Neural crest cell (in vitro differentiated cells): ENCODE data around the gene RPH3AL. TPM values are rescaled to one million over a fixed set of nuclear protein-coding genes. Genes with fewer than 3 reads are reported as not detected.
"Not testable (repeated sequence)": the region's sequence is repeated elsewhere in the genome, so short reads cannot be mapped to it uniquely, and the experiment has no call there.

Experiments used
- DNase-seq: peaks from one replicate; pipeline ENCODE4 v3.0.0; 2021; ENCODE audit warnings: low read depth, mixed read lengths, low spot score
- H3K27ac Mint-ChIP-seq: one replicate; pipeline ENCODE4 v1.8.0; 2021; ENCODE audit warnings: mild to moderate bottlenecking, mixed read lengths; ENCODE audit not compliant: unreplicated experiment
- H3K27me3 Mint-ChIP-seq: 2 replicates; pipeline ENCODE4 v1.8.0; 2021; ENCODE audit warnings: low read depth, mild to moderate bottlenecking, mixed read lengths
- H3K36me3 Mint-ChIP-seq: 2 replicates; pipeline ENCODE4 v1.8.0; 2021; ENCODE audit warnings: low read depth, mild to moderate bottlenecking, mixed read lengths
- H3K4me1 Mint-ChIP-seq: 2 replicates; pipeline ENCODE4 v1.8.0; 2021; ENCODE audit warnings: mixed read lengths
- H3K4me3 Mint-ChIP-seq: one replicate; pipeline ENCODE4 v1.8.0; 2021; ENCODE audit warnings: mild to moderate bottlenecking, mixed read lengths
- H3K9me3 Mint-ChIP-seq: 2 replicates; pipeline ENCODE4 v1.8.0; 2021; ENCODE audit warnings: mixed read lengths
- CTCF ChIP-seq: fragments of 200-600 bp; sonication (generic); conservative IDR thresholded peaks from 2 replicates; pipeline ENCODE4 v1.5.0; 2021; ENCODE audit warnings: antibody characterized with exemption, mild to moderate bottlenecking
- total RNA-seq: library from RNA; stranded (reverse); gene quantifications from 2 replicates; pipeline ENCODE4 v1.2.1, GENCODE V29; 2021

Gene RPH3AL
- total RNA-seq, 1 donor from 2014 or later = 1.9 TPM

GRCh38 chr17:376936-377863 lies 24.6 kb upstream of the RPH3AL start:
- TF ChIP-seq CTCF = no peak
- peaks cover 29% of the 10 kb centered on the region for H3K4me1 Mint-ChIP-seq
- DNase-seq = no peak
- no peak overlapping the region for H3K4me3 Mint-ChIP-seq
- H3K27ac Mint-ChIP-seq = no peak overlapping the region
- H3K27me3 Mint-ChIP-seq = peaks cover 26% of the 10 kb centered on the region
- no peaks in the 10 kb centered on the region for H3K9me3 Mint-ChIP-seq
- H3K36me3 Mint-ChIP-seq = no peaks in the 10 kb centered on the region

GRCh38 chr17:373613-374230 lies 21.1 kb upstream of the RPH3AL start:
- Mint-ChIP-seq H3K27ac (no peak overlapping the region), H3K36me3 (peaks cover 3% of the 10 kb centered on the region), H3K4me1 (peaks cover 17% of the 10 kb centered on the region), H3K27me3 (peaks cover 13% of the 10 kb centered on the region), H3K9me3 (peaks cover 3% of the 10 kb centered on the region), H3K4me3 (no peak overlapping the region)
- no peak for DNase-seq
- no peak for TF ChIP-seq CTCF

GRCh38 chr17:372157-373152 lies 19.8 kb upstream of the RPH3AL start:
- DNase-seq = no peak
- Mint-ChIP-seq H3K4me1 (peaks cover 11% of the 10 kb centered on the region), H3K27me3 (peaks cover 12% of the 10 kb centered on the region), H3K4me3 (no peak overlapping the region), H3K9me3 (peaks cover 10% of the 10 kb centered on the region), H3K27ac (no peak overlapping the region), H3K36me3 (peaks cover 5% of the 10 kb centered on the region)
- TF ChIP-seq CTCF = no peak

GRCh38 chr17:371583-371982 lies 19.0 kb upstream of the RPH3AL start:
- no peak overlapping the region for H3K27ac Mint-ChIP-seq
- TF ChIP-seq CTCF = no peak

GRCh38 chr17:367656-368055 lies 15.0 kb upstream of the RPH3AL start:
- H3K27me3 Mint-ChIP-seq, H3K36me3 Mint-ChIP-seq, H3K4me1 Mint-ChIP-seq, H3K9me3 Mint-ChIP-seq, H3K4me3 Mint-ChIP-seq, DNase-seq, H3K27ac Mint-ChIP-seq: not testable (repeated sequence)

More at GRCh38 chr17:371583-371982, 19.0 kb upstream of the RPH3AL start:
- no peak for DNase-seq
- Mint-ChIP-seq H3K4me3 (no peak overlapping the region), H3K9me3 (peaks cover 10% of the 10 kb centered on the region), H3K4me1 (peaks cover 5% of the 10 kb centered on the region), H3K27me3 (peaks cover 12% of the 10 kb centered on the region), H3K36me3 (peaks cover 5% of the 10 kb centered on the region)

GRCh38 chr17:366657-367615 lies 14.3 kb upstream of the RPH3AL start:
- not testable (repeated sequence) for H3K4me1 Mint-ChIP-seq, H3K27ac Mint-ChIP-seq, H3K9me3 Mint-ChIP-seq

More at GRCh38 chr17:366657-367615, 14.3 kb upstream of the RPH3AL start:
- not testable (repeated sequence) for DNase-seq, H3K36me3 Mint-ChIP-seq, H3K4me3 Mint-ChIP-seq, H3K27me3 Mint-ChIP-seq
